PC-3 (cell line): ENCODE data around the gene TRIM39. TPM values are rescaled to one million over a fixed set of nuclear protein-coding genes. Genes with fewer than 3 reads are reported as not detected.
A peak's percentile ranks its signal among the peaks of the same experiment; 100 is the strongest.

Source experiments
- ATAC-seq: fragments of 200-7000 bp; cut with Tn5 transposase; 2 replicates; pipeline ENCODE4 v1.9.1; 2020; ENCODE audit warnings: mild to moderate bottlenecking, moderate library complexity
- BruUV-seq: library from RNA; stranded (reverse); fragments of 400-500 nt; replicated peaks from 2 replicates; lab custom pipeline; 2021; lab: Mats Ljungman, UMichigan
- CTCF ChIA-PET: fragments of 300-600 bp; sonication (Branson Sonifier 250); formaldehyde crosslinking; loops from one replicate; lab custom pipeline; 2022; ENCODE audit warnings: antibody characterized with exemption; lab: Charles Lee
- POLR2A ChIA-PET: fragments of 300-600 bp; sonication (Branson Sonifier 250); formaldehyde crosslinking; loops from one replicate; lab custom pipeline; 2022; ENCODE audit warnings: antibody characterized with exemption; ENCODE audit not compliant: unreplicated experiment; lab: Charles Lee
- DNase-seq: peaks from one replicate; pipeline ENCODE4 v3.0.0-alpha.2; 2015
- H2AFZ ChIP-seq: fragments of 300-600 bp; sonication (generic); 2 replicates; pipeline ENCODE4 v1.6.0; 2016; ENCODE audit warnings: antibody characterized with exemption, low read length
- H3F3A ChIP-seq: fragments of 300-600 bp; sonication (generic); one replicate; pipeline ENCODE4 v1.6.0; 2017; ENCODE audit warnings: antibody characterized with exemption, low read length, control low read depth, mild to moderate bottlenecking; ENCODE audit not compliant: unreplicated experiment
- H3K27ac ChIP-seq: fragments of 300-600 bp; sonication (generic); 2 replicates; pipeline ENCODE4 v1.5.1; 2016; ENCODE audit warnings: mild to moderate bottlenecking, low read length
- H3K27me3 ChIP-seq: fragments of 300-600 bp; sonication (generic); 2 replicates; pipeline ENCODE4 v1.6.1; 2016; ENCODE audit warnings: low read length, mixed read lengths
- H3K36me3 ChIP-seq: fragments of 300-600 bp; sonication (generic); 2 replicates; pipeline ENCODE4 v1.6.1; 2016; ENCODE audit warnings: low read depth, mixed run types, low read length, mixed read lengths
- H3K4me1 ChIP-seq: fragments of 300-600 bp; sonication (generic); 2 replicates; pipeline ENCODE4 v1.5.1; 2016; ENCODE audit warnings: low read length; ENCODE audit not compliant: insufficient read depth
- H3K4me2 ChIP-seq: fragments of 300-600 bp; sonication (generic); 2 replicates; pipeline ENCODE4 v1.6.0; 2016; ENCODE audit warnings: low read length
- H3K4me3 ChIP-seq: fragments of 300-600 bp; sonication (generic); 2 replicates; pipeline ENCODE4 v1.5.1; 2016; ENCODE audit warnings: mild to moderate bottlenecking, low read length, mixed read lengths
- H3K79me2 ChIP-seq: fragments of 300-600 bp; sonication (generic); 2 replicates; pipeline ENCODE4 v1.6.1; 2017; ENCODE audit warnings: low read length, mixed read lengths
- H3K9ac ChIP-seq: fragments of 300-600 bp; sonication (generic); 2 replicates; pipeline ENCODE4 v1.6.0; 2016; ENCODE audit warnings: mild to moderate bottlenecking, low read length
- H3K9me2 ChIP-seq: fragments of 300-600 bp; sonication (generic); replicated peaks from 2 replicates; pipeline ENCODE4 v1.6.1; 2016; ENCODE audit warnings: mixed run types, low read length, mixed read lengths
- H3K9me3 ChIP-seq: fragments of 300-600 bp; sonication (generic); 2 replicates; pipeline ENCODE4 v1.6.1; 2016; ENCODE audit warnings: low read length, mixed read lengths
- H4K20me1 ChIP-seq: fragments of 300-600 bp; sonication (generic); 2 replicates; pipeline ENCODE4 v1.6.1; 2016; ENCODE audit warnings: low read length, mixed read lengths
- EZH2 ChIP-seq: fragments of 300-600 bp; sonication (generic); IDR thresholded peaks from one replicate; pipeline ENCODE4 v1.6.1; 2017; ENCODE audit warnings: antibody characterized with exemption, mild to moderate bottlenecking, low read length; ENCODE audit not compliant: unreplicated experiment
- EZH2phosphoT487 ChIP-seq: fragments of 300-600 bp; sonication (generic); IDR thresholded peaks from 2 replicates; pipeline ENCODE4 v1.6.1; 2018; ENCODE audit warnings: mild to moderate bottlenecking, antibody characterized with exemption, low read length, borderline replicate concordance
- intact Hi-C: fragments of 100-400 bp; cut with micrococcal nuclease; formaldehyde crosslinking; loops from 2 replicates; pipeline ENCODE4 v1.9.0; 2023
- total RNA-seq: library from RNA; depleted of rRNA; stranded (reverse); fragments of >200 nt; gene quantifications from 2 replicates; pipeline ENCODE4 v1.2.3, GENCODE V29; 2014
- TF ChIP-seq, protein P1 (sequence below): fragments of 300-600 bp; sonication (generic); conservative IDR thresholded peaks from 2 replicates; pipeline ENCODE4 v1.5.1; 2017; ENCODE audit warnings: antibody characterized with exemption, low read depth, mild to moderate bottlenecking, low read length

Gene TRIM39
- total RNA-seq, 1 experiment from 2014 or later = 24.8 TPM

GRCh38 chr6:30321692-30322388 lies 4.9 kb upstream of the TRIM39 start:
- DNase-seq (no peak), ATAC-seq (no peak)
- Histone ChIP-seq H3K9me2 (no peaks in the 10 kb centered on the region), H2AFZ (no peak overlapping the region), H3K4me2 (peak overlapping the region; percentile 98), H3K27ac (peak overlapping the region; percentile 71), H3F3A (no peaks in the 10 kb centered on the region), H3K36me3 (peaks cover 12% of the 10 kb centered on the region), H3K9ac (no peak overlapping the region), H3K4me3 (peak overlapping the region; percentile 44), H3K79me2 (peaks cover 95% of the 10 kb centered on the region), H3K4me1 (peaks cover 32% of the 10 kb centered on the region), H3K27me3 (no peaks in the 10 kb centered on the region), H3K9me3 (no peaks in the 10 kb centered on the region), H4K20me1 (peaks cover 52% of the 10 kb centered on the region)
- no peak for TF ChIP-seq EZH2phosphoT487
- TF ChIP-seq EZH2 = no peak
- ChIA-PET CTCF (no interaction called here), POLR2A (no interaction called here)
- intact Hi-C loops = no loop called here
- no TSS peak for BruUV-seq

DNA sequence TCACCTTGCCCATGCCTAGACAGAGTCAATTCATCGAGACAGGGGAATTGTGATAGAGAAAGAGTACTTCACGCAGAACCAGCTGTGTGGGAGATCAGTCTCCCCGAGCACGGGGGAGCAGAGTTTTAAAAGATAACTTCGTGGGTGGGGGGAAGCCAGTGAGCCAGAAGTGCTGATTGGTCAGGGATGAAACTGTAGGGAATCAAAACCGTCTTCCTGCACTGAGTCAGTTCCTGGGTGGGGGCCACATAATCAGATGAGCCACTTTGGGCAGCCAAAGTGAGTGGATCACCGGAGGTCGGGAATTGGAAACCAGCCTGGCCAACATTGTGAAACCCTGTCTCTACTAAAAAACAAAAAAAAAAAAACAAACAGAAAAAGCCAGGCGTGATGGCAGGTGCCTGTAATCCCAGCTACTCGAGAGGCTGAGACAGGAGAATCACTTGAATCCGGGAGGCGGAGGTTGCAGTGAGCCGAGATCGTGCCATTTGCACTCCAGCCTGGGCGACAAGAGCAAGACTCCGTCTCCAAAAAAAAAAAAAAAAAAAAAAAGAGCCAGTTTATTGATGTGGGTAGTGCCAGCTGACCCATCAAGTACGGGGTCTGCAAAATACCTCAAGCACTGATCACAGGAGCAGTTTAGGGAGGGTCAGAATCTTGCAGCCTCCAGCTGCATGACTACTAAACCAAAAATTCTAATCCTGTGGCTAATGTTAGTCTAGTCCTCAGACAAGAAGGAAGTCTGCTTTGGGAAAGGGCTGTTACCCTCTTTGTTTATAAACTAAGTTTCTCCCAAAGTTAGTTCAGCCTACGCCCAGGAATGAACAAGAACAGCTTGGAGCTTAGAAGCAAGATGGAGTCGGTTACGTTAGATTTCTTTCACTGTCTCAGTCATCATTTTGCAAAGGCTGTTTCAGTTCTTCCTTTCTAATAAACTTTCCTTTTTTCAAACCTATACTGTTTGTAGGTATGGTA lies 3.9 kb upstream of the TRIM39 start:
- Histone ChIP-seq H4K20me1 (peaks cover 47% of the 10 kb centered on the region), H3K9ac (no peak overlapping the region), H3K36me3 (peaks cover 10% of the 10 kb centered on the region), H3K9me3 (no peaks in the 10 kb centered on the region), H3K9me2 (no peaks in the 10 kb centered on the region), H3K79me2 (peaks cover 93% of the 10 kb centered on the region), H3K4me2 (peak overlapping the region; percentile 98), H3K4me3 (peak overlapping the region; percentile 44), H3K27me3 (no peaks in the 10 kb centered on the region), H3K27ac (peak overlapping the region; percentile 71), H3F3A (no peaks in the 10 kb centered on the region), H3K4me1 (peaks cover 38% of the 10 kb centered on the region), H2AFZ (no peak overlapping the region)
- ChIA-PET CTCF (no interaction called here), POLR2A (no interaction called here)
- no TSS peak for BruUV-seq
- intact Hi-C loops = no loop called here
- ATAC-seq (peak; percentile 3; the same call in 1 of the 2 replicates), DNase-seq (peak; percentile 77)
- TF ChIP-seq, protein P1, sequence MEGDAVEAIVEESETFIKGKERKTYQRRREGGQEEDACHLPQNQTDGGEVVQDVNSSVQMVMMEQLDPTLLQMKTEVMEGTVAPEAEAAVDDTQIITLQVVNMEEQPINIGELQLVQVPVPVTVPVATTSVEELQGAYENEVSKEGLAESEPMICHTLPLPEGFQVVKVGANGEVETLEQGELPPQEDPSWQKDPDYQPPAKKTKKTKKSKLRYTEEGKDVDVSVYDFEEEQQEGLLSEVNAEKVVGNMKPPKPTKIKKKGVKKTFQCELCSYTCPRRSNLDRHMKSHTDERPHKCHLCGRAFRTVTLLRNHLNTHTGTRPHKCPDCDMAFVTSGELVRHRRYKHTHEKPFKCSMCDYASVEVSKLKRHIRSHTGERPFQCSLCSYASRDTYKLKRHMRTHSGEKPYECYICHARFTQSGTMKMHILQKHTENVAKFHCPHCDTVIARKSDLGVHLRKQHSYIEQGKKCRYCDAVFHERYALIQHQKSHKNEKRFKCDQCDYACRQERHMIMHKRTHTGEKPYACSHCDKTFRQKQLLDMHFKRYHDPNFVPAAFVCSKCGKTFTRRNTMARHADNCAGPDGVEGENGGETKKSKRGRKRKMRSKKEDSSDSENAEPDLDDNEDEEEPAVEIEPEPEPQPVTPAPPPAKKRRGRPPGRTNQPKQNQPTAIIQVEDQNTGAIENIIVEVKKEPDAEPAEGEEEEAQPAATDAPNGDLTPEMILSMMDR = no peak
- TF ChIP-seq EZH2 (no peak), EZH2phosphoT487 (no peak)

DNA sequence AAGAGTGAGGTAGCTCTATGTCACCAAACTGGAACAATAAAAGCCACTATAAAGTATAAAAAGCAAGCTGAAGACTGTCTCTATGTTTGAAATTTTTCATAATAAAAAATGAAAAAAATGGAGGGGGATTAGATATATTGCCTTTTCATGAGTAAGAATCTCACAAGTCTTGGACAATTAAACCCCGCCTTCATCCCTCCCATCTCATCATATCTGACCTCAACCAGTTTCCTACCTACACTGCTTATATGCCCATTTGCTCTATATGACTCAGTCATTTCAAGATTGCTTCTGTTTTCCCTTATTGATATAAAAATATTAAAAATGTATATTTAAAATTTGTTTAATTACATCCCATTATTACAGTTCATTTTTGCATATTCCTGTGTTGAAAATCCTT lies 2.9 kb upstream of the TRIM39 start:
- peak overlapping the region; percentile 98 for H3K4me2 ChIP-seq
- POLR2A ChIA-PET = no interaction called here

More for the DNA sequence above, 2.9 kb upstream of the TRIM39 start:
- no TSS peak for BruUV-seq
- Histone ChIP-seq H3F3A (no peaks in the 10 kb centered on the region), H3K4me1 (peaks cover 39% of the 10 kb centered on the region), H3K79me2 (peaks cover 89% of the 10 kb centered on the region), H3K27me3 (no peaks in the 10 kb centered on the region), H3K4me3 (peak overlapping the region; percentile 95), H4K20me1 (peaks cover 42% of the 10 kb centered on the region), H3K27ac (0 out of 2 replicates have a peak overlapping the region, but pooled peaks have one; percentile 39), H3K36me3 (peaks cover 7% of the 10 kb centered on the region), H3K9ac (no peak overlapping the region), H3K9me3 (no peaks in the 10 kb centered on the region), H2AFZ (no peak overlapping the region), H3K9me2 (no peaks in the 10 kb centered on the region)
- intact Hi-C loops = no loop called here
- TF ChIP-seq EZH2phosphoT487 = no peak
- TF ChIP-seq EZH2 = no peak
- TF ChIP-seq, protein P1 = no peak
- CTCF ChIA-PET = no interaction called here
- DNase-seq = peak; percentile 43
- no peak for ATAC-seq
